Mammary epithelial cell (primary cell): ENCODE measurements around the gene SLC22A16.

Source experiments
- CTCF ChIP-seq, 2 donors: IDR thresholded peaks in 1 of 2; conservative IDR thresholded peaks in 1 of 2; 2 replicates each; pipeline ENCODE4 v1.5.1; 2011 to 2012; ENCODE audit warnings: inconsistent platforms in 2 of 2, low read length in 2 of 2, mild to moderate bottlenecking in 2 of 2, control low read depth in 1 of 2, low read depth in 1 of 2; ENCODE audit not compliant: insufficient read depth in 1 of 2; ENCODE audit errors: extremely low read depth in 1 of 2
- EZH2 ChIP-seq: IDR thresholded peaks from 2 replicates; pipeline ENCODE4 v1.6.1; 2012; ENCODE audit warnings: low read length, inconsistent platforms, borderline replicate concordance

- TF ChIP-seq CTCF (conservative IDR thresholded peaks at IDR 0.05 in 1 of 2, IDR thresholded peaks at IDR 0.05 in 1 of 2; ENCODE audit: extremely low read depth in 1 of 2, insufficient read depth in 1 of 2, low read depth in 1 of 2, low read length in 2 of 2) (no peak), EZH2 (no peak)
These were observed 86.0 kb downstream of the SLC22A16 start for GRCh38 chr6:110390404-110390803.
